ENCODE measurements around the gene FMNL2. TPM values are rescaled to one million over a fixed set of nuclear protein-coding genes. Genes with fewer than 3 reads are reported as not detected.

The FMNL2 gene
- total RNA-seq, 2 donors from 2014 or later = 1.1 to 2.7 TPM

DNA sequence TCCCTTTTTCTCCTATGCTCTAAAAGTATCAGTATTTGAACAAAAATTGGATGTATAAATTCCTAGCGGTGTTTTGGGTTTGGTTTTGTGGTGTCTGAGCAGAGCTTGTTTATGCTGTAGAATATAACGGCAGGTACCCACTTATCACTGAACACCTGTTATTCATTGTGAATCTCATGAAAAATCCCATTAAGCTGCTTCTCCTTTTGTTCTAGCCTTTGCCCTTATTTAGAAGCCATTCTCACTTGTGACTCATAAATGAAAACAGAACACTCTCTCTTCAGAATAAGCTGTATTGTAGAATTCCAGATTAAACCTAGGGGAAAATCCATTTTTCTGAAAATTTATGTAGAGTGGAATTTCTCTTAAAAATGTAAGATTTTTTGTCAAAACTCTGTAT, 278.3 kb downstream of the FMNL2 start:
- Mint-ChIP-seq H3K36me3 (ENCODE audit: low read depth) (no peaks in the 10 kb centered on the region), H3K4me3 (no peak overlapping the region), H3K9me3 (no peaks in the 10 kb centered on the region), H3K27ac (no peak overlapping the region), H3K27me3 (no peaks in the 10 kb centered on the region), H3K4me1 (no peaks in the 10 kb centered on the region)
- no peak for ATAC-seq (replicated peaks)

DNA sequence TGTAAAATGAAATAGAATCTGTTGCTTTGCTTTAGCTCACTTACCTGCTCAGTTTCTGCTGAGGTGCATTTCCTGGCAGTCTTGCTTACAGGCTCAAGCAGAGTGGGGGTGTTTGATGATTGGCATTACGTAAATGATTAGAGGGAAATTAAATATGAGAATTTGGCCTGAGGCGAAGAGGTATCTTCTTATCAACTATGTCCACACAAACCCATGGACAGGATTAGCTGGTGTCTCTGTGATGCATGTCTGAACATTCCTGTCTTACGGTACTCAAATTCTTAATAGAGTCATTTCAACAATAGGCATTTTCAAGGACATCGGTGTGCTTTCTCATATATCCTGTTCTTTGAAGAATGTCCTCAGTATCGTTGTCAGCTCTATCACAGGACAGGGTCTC, 280.2 kb downstream of the FMNL2 start:
- no peak for ATAC-seq (replicated peaks)
- Mint-ChIP-seq H3K36me3 (ENCODE audit: low read depth) (no peaks in the 10 kb centered on the region), H3K4me3 (no peak overlapping the region), H3K27ac (no peak overlapping the region), H3K9me3 (no peaks in the 10 kb centered on the region), H3K4me1 (no peaks in the 10 kb centered on the region), H3K27me3 (peaks cover 6% of the 10 kb centered on the region)

DNA sequence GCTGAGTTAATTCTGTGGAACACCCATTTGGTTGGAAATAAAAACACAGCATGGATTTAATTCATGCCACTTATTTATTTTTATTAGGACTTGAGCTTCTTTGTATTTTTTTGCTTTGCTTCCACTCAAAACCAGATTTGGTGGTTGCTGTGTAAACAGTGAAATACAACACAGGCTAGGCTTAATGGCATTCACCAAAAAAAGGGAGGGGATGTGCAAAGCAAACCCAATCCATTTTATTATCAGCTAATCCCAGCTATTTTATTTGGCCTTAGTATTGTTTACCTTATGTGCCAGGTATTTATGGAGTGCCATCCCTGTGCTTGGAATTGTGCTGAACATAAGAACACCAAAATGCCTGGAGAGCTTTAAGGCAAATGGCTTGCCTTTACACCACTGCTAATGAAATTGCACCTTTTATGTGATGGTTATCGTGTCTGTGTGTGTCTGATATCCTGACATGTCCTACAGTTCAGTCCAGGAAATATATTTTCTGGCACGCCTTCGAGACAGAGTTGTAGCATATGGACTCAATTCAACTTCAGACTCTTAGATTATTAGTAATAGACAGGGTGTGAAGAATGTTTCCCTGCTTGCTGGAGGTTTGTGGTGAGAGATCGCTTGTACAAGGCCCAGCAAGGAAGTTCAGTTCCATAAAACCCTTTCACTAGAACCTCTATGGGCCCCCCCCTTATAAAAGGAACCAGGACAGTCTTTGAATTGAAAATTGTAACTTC, 282.6 kb downstream of the FMNL2 start:
- H3K9me3 Mint-ChIP-seq = no peaks in the 10 kb centered on the region
- no peak overlapping the region for H3K4me3 Mint-ChIP-seq
- peaks cover 16% of the 10 kb centered on the region for H3K27me3 Mint-ChIP-seq
- no peaks in the 10 kb centered on the region for H3K4me1 Mint-ChIP-seq
- ATAC-seq (replicated peaks) = no peak
- no peaks in the 10 kb centered on the region for H3K36me3 Mint-ChIP-seq (ENCODE audit: low read depth)
- H3K27ac Mint-ChIP-seq = no peak overlapping the region

DNA sequence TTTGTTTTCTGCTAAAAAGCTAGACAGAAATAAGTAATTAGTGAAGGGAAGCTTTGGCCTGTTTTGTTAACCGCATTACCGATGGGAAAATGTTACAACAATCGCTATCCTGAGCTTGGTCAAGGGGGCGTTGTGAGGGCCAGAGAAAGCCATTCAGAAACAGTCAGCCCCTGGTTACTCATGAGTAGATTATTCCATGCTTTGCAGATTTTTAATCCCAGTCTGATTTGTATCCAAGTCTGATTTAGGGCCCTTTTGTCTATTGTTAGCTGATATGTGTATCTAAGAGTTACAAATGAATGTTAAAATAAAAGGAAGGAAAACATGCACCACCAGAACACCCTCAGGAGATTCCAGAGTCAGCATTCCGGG, 283.2 kb downstream of the FMNL2 start:
- Mint-ChIP-seq H3K27ac (no peak overlapping the region), H3K36me3 (ENCODE audit: low read depth) (no peaks in the 10 kb centered on the region), H3K4me1 (no peaks in the 10 kb centered on the region), H3K4me3 (no peak overlapping the region), H3K27me3 (peaks cover 20% of the 10 kb centered on the region), H3K9me3 (no peaks in the 10 kb centered on the region)
- ATAC-seq (replicated peaks) = no peak

DNA sequence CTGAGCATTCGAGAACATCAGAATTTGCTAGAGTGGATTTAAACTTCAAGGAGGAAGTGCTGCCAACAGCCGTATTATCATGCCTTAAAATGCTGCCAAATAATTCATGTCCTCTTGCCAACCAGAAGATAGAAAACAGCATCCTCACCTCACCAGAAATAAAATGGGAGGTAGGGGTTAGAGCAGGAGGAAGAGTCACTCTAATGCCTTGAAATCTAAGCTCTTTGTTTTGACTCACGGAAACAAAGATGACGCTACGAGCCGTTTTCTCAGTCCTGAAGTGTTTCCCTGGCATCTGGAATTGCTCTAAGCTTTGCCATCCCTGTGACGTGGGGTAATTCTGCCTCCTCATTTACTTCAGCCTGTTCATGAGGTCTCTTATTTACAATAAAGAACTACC, 285.2 kb downstream of the FMNL2 start:
- Mint-ChIP-seq H3K4me1 (no peaks in the 10 kb centered on the region), H3K9me3 (no peaks in the 10 kb centered on the region), H3K27ac (no peak overlapping the region), H3K27me3 (peaks cover 24% of the 10 kb centered on the region), H3K4me3 (no peak overlapping the region), H3K36me3 (ENCODE audit: low read depth) (no peaks in the 10 kb centered on the region)
- no peak for ATAC-seq (replicated peaks)

DNA sequence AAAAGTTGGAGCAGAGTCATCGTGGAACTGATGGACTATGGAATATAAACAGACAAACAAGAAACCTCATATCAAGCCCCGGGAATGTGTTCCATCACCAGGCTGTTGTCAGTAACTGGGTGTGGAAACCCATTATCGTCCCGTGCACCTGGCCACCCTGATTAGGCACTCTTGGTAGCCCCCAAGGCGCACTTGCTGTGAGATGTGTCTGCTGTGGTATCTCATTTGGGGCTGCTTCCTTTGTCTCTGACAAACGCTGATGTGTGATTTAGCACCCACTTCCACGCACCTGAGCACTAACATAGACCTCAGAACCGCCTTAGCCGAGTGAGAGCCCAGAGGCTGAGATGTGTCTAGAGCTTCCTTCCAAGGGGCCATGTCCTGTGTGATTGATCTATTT, 286.0 kb downstream of the FMNL2 start:
- no peak overlapping the region for H3K4me3 Mint-ChIP-seq
- no peaks in the 10 kb centered on the region for H3K36me3 Mint-ChIP-seq (ENCODE audit: low read depth)
- no peaks in the 10 kb centered on the region for H3K9me3 Mint-ChIP-seq
- peaks cover 24% of the 10 kb centered on the region for H3K27me3 Mint-ChIP-seq
- no peak for ATAC-seq (replicated peaks)
- no peak overlapping the region for H3K27ac Mint-ChIP-seq
- H3K4me1 Mint-ChIP-seq = no peaks in the 10 kb centered on the region

DNA sequence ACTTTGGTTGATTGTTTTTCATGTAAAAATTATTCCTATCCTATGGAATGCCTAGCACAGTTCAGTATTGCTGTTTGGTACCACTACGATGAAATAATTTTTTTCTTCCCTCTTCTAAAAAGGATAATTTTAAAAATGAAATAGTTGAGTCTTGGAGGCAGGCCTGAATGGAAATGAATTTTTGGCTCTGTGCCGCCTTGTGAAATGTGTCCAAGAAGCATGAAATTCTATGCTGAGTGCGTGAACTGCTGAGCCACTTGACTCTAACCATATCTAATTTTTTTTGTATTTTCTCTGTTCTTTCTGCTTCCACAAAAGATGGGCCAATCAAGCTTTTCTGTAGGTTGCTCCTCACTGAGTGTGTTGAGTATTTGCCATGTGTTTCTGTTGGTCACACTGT, 287.2 kb downstream of the FMNL2 start:
- H3K27me3 Mint-ChIP-seq = peaks cover 29% of the 10 kb centered on the region
- ATAC-seq (replicated peaks) = no peak
- H3K27ac Mint-ChIP-seq = no peak overlapping the region
- no peaks in the 10 kb centered on the region for H3K36me3 Mint-ChIP-seq (ENCODE audit: low read depth)
- H3K4me3 Mint-ChIP-seq = no peak overlapping the region
- H3K4me1 Mint-ChIP-seq = no peaks in the 10 kb centered on the region
- no peaks in the 10 kb centered on the region for H3K9me3 Mint-ChIP-seq

DNA sequence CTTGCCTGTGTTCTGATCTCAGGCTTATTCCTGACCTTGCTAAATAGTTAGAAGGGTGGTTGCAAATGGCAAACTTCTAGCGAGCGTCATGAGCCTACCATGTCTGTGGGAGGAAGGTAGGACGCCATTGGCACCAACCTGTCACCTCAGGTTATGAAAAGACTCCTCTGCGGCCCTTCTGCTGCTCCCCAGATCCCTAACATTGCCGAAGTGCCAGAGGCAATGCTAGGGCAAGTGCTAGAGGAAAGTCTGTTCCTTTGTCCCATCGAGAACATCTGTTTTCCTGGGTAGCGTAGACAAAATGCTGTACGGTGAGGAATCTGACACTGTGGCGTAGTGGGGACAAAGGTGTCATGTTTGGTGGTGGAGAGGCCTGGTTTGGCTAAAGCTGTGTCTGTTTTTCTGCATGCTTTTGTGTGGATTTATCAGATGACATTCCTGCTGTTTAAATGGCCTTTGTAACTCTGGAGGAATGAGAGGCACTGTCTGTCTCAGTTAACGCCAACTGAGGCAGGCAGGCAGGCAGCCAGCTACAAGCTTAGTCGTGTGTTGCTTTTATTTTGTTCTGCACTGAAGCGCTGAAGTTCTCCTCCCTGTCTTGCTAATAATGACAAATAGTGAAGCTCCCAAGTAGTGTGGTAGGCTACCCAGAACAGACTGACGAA, 288.2 kb downstream of the FMNL2 start:
- H3K27me3 Mint-ChIP-seq = peaks cover 33% of the 10 kb centered on the region
- no peaks in the 10 kb centered on the region for H3K9me3 Mint-ChIP-seq
- no peak overlapping the region for H3K4me3 Mint-ChIP-seq
- H3K4me1 Mint-ChIP-seq = no peaks in the 10 kb centered on the region
- H3K27ac Mint-ChIP-seq = no peak overlapping the region
- no peaks in the 10 kb centered on the region for H3K36me3 Mint-ChIP-seq (ENCODE audit: low read depth)
- ATAC-seq (replicated peaks) = no peak

DNA sequence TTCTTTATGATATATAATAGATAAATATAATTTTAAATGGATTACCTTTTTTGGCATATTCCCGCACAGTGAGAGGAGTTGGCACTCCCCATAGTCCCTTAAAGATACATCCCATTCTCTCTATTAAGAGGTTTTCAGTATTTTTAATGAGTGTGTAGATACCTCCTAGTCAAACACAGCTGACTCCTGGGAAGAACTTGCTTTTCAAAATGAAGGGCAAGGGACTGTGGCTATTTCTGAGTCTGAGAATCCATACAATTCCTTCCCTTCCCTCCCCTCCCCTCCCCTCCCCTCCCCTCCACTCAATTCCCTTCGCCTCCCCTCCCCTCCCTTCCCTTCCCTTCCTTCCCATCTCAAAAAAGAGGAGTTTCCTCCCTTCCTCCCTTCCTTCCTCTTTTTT, 288.8 kb downstream of the FMNL2 start:
- H3K4me1 Mint-ChIP-seq = no peaks in the 10 kb centered on the region

DNA sequence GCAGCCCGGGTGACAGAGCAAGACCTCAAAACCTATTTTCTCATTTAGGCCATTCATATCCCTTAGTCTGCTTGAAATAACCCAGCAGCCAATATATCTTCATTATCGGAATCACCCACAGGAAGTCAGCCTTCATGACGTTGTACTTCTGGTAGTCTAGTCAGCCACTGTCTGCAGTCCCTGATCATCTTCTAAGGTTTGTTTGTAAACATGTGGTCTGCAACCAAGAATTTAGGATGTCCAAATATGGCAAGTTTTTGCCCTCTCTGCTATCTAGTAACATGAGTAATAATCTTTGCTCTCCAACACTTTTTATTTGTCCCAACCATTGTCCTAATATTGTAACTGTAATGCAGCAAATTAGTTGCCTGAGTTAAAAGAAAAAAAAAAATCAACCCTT, 289.8 kb downstream of the FMNL2 start:
- Mint-ChIP-seq H3K4me3 (no peak overlapping the region), H3K27me3 (peaks cover 30% of the 10 kb centered on the region), H3K36me3 (ENCODE audit: low read depth) (no peaks in the 10 kb centered on the region), H3K9me3 (no peaks in the 10 kb centered on the region), H3K27ac (no peak overlapping the region), H3K4me1 (no peaks in the 10 kb centered on the region)
- ATAC-seq (replicated peaks) = no peak

More for the DNA sequence above, 288.8 kb downstream of the FMNL2 start:
- H3K27me3 Mint-ChIP-seq = peaks cover 33% of the 10 kb centered on the region
- ATAC-seq (replicated peaks) = no peak
- no peak overlapping the region for H3K4me3 Mint-ChIP-seq
- no peaks in the 10 kb centered on the region for H3K9me3 Mint-ChIP-seq
- H3K27ac Mint-ChIP-seq = no peak overlapping the region
- no peaks in the 10 kb centered on the region for H3K36me3 Mint-ChIP-seq (ENCODE audit: low read depth)

DNA sequence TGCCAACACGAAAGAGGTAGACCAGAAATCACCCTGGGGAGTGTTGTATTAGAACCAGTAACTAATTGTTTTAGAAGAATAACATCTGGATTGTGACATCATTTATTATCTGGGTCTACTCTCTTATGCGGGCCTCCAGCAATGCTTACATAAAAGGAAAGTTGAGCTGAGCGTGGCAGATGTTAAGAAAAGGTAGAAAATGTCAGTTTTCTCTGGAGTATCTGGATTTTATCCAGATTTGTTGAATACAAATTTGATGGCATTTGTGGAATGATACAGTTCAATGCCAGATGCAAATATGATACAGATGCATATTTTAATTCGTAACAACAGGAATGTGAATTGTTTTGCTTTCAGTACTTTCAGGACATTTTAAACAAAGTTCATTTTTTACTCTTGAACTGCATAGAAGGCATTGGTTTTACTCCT, 292.0 kb downstream of the FMNL2 start:
- no peak for ATAC-seq (replicated peaks)

DNA sequence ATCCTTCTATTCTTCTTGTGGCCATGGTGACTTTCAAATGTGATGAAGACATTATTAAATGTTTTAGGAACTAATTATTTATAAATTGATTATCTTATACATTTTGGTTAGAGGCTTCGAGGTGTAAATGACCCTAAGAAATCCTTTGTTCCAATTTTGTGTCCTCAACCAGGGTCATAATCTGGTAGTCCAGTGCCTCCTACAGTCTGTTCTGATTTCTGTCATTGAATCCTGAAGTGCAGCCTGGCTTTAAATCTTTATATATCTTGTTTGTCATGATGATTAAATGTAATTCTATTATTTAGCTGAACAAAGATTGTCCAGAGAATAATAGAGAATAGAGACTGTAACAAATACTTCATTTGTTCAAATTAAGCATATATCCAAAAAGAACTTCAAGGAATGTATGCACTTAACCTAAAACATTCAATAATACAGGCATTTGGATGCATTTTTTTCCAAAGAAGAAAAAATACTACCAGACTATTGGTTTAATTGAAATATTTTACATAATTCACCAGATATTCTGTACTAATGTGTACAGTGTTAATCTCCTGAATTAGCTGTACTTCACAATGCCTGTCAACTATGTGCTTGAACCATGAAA, 292.5 kb downstream of the FMNL2 start:
- ATAC-seq (replicated peaks) = no peak
- no peak overlapping the region for H3K4me3 Mint-ChIP-seq
- no peaks in the 10 kb centered on the region for H3K9me3 Mint-ChIP-seq
- H3K36me3 Mint-ChIP-seq (ENCODE audit: low read depth) = no peaks in the 10 kb centered on the region
- H3K27ac Mint-ChIP-seq = no peak overlapping the region
- H3K27me3 Mint-ChIP-seq = peaks cover 23% of the 10 kb centered on the region
- H3K4me1 Mint-ChIP-seq = no peaks in the 10 kb centered on the region

More for the DNA sequence above, 292.0 kb downstream of the FMNL2 start:
- H3K4me3 Mint-ChIP-seq = no peak overlapping the region
- H3K27me3 Mint-ChIP-seq = peaks cover 18% of the 10 kb centered on the region
- H3K4me1 Mint-ChIP-seq = no peaks in the 10 kb centered on the region
- H3K27ac Mint-ChIP-seq = no peak overlapping the region
- no peaks in the 10 kb centered on the region for H3K36me3 Mint-ChIP-seq (ENCODE audit: low read depth)
- H3K9me3 Mint-ChIP-seq = no peaks in the 10 kb centered on the region

DNA sequence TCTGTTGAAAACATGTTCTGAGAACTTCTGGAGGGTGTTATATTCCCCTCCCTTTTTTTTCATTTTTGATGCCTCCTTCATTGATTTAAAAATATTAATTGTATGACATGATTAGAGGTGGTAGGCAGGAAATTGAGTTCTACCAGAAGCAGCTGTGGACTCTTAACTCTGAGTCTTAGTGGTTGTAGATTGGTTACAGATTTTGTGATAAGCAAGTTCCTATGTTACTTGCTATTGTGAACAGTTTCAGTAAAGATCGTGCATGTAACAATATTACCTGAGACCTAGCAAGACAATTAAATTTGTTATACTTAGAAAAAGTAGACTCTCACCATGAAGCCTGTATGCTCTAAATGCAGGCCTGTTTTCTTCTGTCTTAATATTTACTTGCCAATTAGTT, 294.2 kb downstream of the FMNL2 start:
- H3K36me3 Mint-ChIP-seq (ENCODE audit: low read depth) = no peaks in the 10 kb centered on the region
- H3K27me3 Mint-ChIP-seq = peaks cover 15% of the 10 kb centered on the region
- H3K27ac Mint-ChIP-seq = no peak overlapping the region
- H3K9me3 Mint-ChIP-seq = no peaks in the 10 kb centered on the region
- ATAC-seq (replicated peaks) = no peak
- H3K4me3 Mint-ChIP-seq = no peak overlapping the region
- no peaks in the 10 kb centered on the region for H3K4me1 Mint-ChIP-seq

DNA sequence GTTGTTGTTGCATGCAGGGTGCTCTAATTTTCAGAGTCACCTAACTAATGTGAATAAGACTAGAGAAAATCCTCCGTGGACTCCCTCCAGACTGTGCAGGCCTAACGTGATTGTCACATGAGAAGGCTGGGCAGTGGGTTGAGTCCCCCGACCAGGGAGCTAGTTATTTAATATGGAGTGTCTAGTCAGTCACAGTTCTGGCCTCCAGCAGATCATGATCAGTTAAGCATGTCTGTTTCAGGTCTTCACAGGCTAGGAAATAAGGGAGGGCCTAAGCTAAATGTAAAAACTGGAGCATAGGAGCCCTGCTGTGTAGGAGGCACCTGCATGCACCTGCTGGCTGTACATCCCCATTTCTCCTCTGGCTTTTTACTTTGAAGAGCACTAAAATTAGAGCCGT, 295.5 kb downstream of the FMNL2 start:
- no peak for ATAC-seq (replicated peaks)

DNA sequence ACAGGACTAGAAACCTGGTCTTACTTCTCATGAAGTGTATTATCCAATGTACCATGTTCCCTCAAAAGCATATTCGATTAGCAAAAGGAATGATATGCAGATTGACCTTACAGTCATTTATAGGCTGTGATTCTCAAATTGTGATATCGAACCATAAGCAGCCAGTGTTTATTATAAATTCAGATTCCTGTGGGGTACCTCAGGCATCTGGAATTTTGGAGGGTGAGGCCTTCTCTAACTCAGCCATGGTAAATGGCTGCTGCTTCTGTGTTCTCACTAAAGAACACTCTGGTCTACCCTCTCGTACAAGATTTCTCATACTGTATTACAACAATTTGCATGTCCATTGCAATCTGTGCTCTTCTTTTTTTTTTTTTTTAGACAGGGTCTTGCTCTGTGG, 297.8 kb downstream of the FMNL2 start:
- H3K4me3 Mint-ChIP-seq = no peak overlapping the region
- peaks cover 16% of the 10 kb centered on the region for H3K27me3 Mint-ChIP-seq
- no peaks in the 10 kb centered on the region for H3K36me3 Mint-ChIP-seq (ENCODE audit: low read depth)
- no peak overlapping the region for H3K27ac Mint-ChIP-seq
- H3K4me1 Mint-ChIP-seq = no peaks in the 10 kb centered on the region
- no peaks in the 10 kb centered on the region for H3K9me3 Mint-ChIP-seq
- no peak for ATAC-seq (replicated peaks)

More for the DNA sequence above, 295.5 kb downstream of the FMNL2 start:
- H3K27me3 Mint-ChIP-seq = peaks cover 15% of the 10 kb centered on the region
- H3K9me3 Mint-ChIP-seq = no peaks in the 10 kb centered on the region
- H3K4me1 Mint-ChIP-seq = no peaks in the 10 kb centered on the region
- H3K36me3 Mint-ChIP-seq (ENCODE audit: low read depth) = no peaks in the 10 kb centered on the region
- no peak overlapping the region for H3K4me3 Mint-ChIP-seq
- no peak overlapping the region for H3K27ac Mint-ChIP-seq
